Measurements from ENCODE around the gene FGF11.

The FGF11 gene

DNA sequence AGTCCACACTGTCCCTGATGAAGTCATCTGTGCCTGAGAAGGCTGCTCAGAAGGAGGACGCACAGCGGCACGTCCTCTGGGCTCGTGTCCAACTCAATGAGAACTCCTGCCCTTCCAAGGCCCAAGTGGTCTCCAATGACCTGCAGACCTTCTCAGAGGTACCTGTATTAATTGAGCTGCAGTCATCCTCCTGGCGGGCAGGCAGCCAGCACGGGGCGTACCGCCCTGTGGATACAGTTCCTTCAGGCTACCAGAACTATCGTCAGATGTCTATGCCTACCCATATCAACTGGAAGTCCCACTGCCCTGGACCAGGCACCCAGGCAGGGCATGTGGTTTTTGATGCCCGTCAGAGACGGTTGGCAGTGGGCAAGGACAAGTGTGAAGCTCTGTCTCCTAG is 7.0 kb upstream of the FGF11 start:
- peak overlapping the region; percentile 55 for H3K27ac Mint-ChIP-seq
- H3K36me3 Mint-ChIP-seq (ENCODE audit: low read depth), result no peaks in the 10 kb centered on the region
- H3K9me3 Mint-ChIP-seq, result no peaks in the 10 kb centered on the region
- no peak overlapping the region for H3K4me3 Mint-ChIP-seq
- peaks cover 13% of the 10 kb centered on the region for H3K4me1 Mint-ChIP-seq (ENCODE audit: low read depth)
- H3K27me3 Mint-ChIP-seq (ENCODE audit: low read depth), result no peaks in the 10 kb centered on the region

DNA sequence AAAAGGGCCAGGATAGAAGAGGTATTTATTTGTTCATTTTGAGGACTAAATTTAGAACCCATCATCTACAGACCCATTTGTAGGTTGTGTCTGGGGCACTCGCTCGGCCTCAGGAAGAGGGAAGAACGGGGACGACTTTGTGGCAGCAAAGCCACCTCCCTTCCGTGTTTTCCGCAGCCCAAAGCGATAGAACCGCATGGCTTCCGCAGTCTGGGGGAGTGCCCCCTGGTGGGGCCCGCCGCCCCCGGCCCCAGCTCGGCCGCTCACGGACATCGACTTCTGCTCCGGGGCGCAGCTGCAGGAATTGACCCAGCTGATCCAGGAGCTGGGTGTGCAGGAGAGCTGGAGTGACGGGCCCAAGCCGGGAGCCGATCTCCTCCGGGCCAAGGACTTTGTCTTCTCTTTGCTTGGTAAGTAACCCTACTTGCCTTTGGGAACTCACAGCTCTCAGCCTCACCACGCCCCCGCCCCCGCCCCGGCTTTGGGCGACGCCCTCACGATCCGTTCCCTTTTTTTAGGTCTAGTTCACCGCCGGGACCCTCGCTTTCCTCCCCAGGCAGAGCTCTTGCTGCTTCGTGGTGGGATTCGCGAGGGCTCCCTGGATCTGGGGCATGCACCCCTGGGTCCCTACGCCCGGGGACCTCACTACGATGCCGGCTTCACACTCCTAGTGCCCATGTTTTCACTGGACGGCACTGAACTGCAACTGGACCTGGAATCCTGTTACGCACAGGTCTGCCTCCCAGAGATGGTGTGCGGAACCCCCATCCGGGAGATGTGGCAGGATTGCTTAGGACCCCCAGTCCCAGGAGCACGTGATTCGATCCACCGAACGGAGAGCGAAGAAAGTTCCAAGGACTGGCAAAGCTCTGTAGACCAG is 3.4 kb upstream of the FGF11 start:
- Mint-ChIP-seq H3K9me3 (no peaks in the 10 kb centered on the region), H3K36me3 (ENCODE audit: low read depth) (peaks cover 8% of the 10 kb centered on the region), H3K4me3 (peak overlapping the region; percentile 92), H3K27ac (peak overlapping the region; percentile 97), H3K4me1 (ENCODE audit: low read depth) (peaks cover 34% of the 10 kb centered on the region), H3K27me3 (ENCODE audit: low read depth) (peaks cover 8% of the 10 kb centered on the region)

- Mint-ChIP-seq H3K4me1 (ENCODE audit: low read depth) (peaks cover 37% of the 10 kb centered on the region), H3K4me3 (peak overlapping the region; percentile 92), H3K36me3 (ENCODE audit: low read depth) (peaks cover 8% of the 10 kb centered on the region), H3K9me3 (no peaks in the 10 kb centered on the region), H3K27ac (peak overlapping the region; percentile 97), H3K27me3 (ENCODE audit: low read depth) (peaks cover 8% of the 10 kb centered on the region)
Measured at GRCh38 chr17:7436556-7437368, 2.5 kb upstream of the FGF11 start.

- H3K4me1 Mint-ChIP-seq (ENCODE audit: low read depth), result peaks cover 37% of the 10 kb centered on the region
- H3K27me3 Mint-ChIP-seq (ENCODE audit: low read depth), result peaks cover 10% of the 10 kb centered on the region
- H3K36me3 Mint-ChIP-seq (ENCODE audit: low read depth), result peaks cover 9% of the 10 kb centered on the region
- H3K27ac Mint-ChIP-seq, result peak overlapping the region; percentile 93
- H3K4me3 Mint-ChIP-seq, result peak overlapping the region; percentile 88
- no peaks in the 10 kb centered on the region for H3K9me3 Mint-ChIP-seq
Measured at GRCh38 chr17:7437369-7437863, 1.9 kb upstream of the FGF11 start.

DNA sequence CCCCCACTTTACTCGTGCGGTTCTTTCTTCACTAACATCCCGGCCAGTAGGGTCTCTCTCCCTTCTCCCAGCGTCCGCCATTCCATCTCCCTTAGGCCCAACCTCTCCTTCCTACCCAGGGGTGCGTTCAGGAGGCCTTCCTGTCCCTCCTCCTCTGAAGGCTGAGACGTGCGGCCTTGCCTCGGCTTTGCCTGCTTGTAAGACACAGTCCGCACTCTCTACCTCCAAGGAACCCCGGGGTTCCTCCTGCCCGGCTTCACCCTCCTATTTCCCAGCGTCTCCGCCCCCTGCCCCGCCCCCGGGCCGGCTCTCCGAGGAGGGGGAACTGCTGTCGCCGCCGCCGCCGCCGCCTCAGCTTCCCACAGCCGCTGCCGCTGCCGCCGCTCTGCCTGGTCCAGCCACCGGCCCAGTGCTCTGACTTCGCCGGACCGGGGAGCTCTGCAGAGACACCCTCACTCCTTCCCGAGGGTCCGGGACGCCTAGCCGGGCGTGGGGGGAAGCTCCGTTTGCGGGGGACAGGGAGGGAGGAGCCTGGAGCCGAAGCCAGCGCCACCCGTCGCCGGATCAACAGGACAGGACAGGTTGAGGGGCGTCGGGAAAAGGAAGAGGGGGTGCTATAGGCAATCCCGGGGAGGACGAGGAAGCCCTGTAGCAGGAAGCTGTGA is 1.2 kb upstream of the FGF11 start:
- Mint-ChIP-seq H3K27ac (peak overlapping the region; percentile 93), H3K4me1 (ENCODE audit: low read depth) (peaks cover 37% of the 10 kb centered on the region)

DNA sequence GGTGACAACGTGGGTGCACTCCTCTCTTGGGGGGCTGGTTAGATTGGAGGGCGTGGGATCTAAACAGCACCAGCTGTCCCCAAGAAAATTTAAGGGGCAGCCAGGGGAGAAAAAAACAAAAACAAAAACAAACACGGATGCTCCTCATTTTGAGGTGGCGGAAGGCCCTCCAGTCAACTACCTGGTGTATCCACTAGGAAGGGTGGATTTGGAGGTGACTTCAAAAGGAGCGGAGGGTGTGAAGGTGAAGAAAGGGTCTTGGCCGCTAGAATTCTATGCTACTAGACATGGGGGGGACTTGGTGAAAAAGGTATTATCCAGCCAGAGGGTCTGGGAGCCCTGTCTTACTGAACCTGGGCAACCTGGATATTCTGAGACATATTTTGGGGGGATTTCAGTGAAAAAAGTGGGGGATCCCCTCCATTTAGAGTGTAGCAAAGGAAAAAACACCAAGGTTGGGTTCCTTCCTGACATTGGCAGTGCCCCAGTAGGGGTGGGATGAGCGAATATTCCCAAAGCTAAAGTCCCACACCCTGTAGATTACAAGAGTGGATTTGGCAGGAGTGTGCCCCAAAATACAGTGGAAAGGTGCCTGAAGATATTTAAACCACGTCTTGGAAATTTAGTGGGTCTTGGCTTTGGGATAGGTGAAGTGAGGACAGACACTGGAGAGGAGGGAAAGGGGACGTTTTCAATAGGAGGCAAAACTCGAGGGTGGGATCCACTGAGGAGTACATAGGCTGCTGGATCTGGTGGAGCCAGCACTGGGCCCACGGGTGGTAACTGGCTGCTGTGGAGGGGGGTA is 454 bp upstream of the FGF11 start:
- Mint-ChIP-seq H3K9me3 (no peaks in the 10 kb centered on the region), H3K27ac (peak overlapping the region; percentile 83), H3K36me3 (ENCODE audit: low read depth) (peaks cover 18% of the 10 kb centered on the region), H3K4me1 (ENCODE audit: low read depth) (peaks cover 38% of the 10 kb centered on the region), H3K27me3 (ENCODE audit: low read depth) (peaks cover 13% of the 10 kb centered on the region), H3K4me3 (peak overlapping the region; percentile 88)

More for the DNA sequence above, 1.2 kb upstream of the FGF11 start:
- H3K36me3 Mint-ChIP-seq (ENCODE audit: low read depth), result peaks cover 11% of the 10 kb centered on the region
- H3K27me3 Mint-ChIP-seq (ENCODE audit: low read depth), result peaks cover 12% of the 10 kb centered on the region
- peak overlapping the region; percentile 88 for H3K4me3 Mint-ChIP-seq
- H3K9me3 Mint-ChIP-seq, result no peaks in the 10 kb centered on the region

- Mint-ChIP-seq H3K27me3 (ENCODE audit: low read depth) (peaks cover 21% of the 10 kb centered on the region), H3K9me3 (no peaks in the 10 kb centered on the region)
Measured at GRCh38 chr17:7440113-7440833, 961 bp downstream of the FGF11 start.

DNA sequence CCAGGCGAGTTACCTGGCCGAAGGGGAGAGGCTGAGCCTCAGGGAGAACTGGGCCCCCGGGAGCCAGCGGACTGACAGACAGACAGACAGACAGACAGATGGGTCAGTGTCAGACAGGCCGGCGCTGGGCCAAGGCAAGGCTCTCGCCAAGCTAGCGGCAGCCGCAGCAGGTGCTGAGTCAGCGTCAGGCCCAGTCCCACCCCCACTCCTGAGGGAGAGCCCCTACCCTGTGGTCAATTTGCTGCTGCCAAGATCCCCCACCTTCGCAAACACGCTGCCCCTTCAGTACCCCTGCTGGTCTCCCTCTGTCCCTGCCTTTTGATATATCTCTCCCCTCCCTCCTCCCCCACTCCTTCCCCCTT is 1.5 kb downstream of the FGF11 start:
- Mint-ChIP-seq H3K27ac (no peak overlapping the region), H3K9me3 (no peaks in the 10 kb centered on the region), H3K36me3 (ENCODE audit: low read depth) (peaks cover 24% of the 10 kb centered on the region), H3K4me1 (ENCODE audit: low read depth) (peaks cover 45% of the 10 kb centered on the region), H3K27me3 (ENCODE audit: low read depth) (peaks cover 26% of the 10 kb centered on the region), H3K4me3 (peak overlapping the region; percentile 82)

More at GRCh38 chr17:7440113-7440833, 961 bp downstream of the FGF11 start:
- Mint-ChIP-seq H3K27ac (peak overlapping the region; percentile 73), H3K36me3 (ENCODE audit: low read depth) (peaks cover 20% of the 10 kb centered on the region), H3K4me3 (peak overlapping the region; percentile 82), H3K4me1 (ENCODE audit: low read depth) (peaks cover 42% of the 10 kb centered on the region)

DNA sequence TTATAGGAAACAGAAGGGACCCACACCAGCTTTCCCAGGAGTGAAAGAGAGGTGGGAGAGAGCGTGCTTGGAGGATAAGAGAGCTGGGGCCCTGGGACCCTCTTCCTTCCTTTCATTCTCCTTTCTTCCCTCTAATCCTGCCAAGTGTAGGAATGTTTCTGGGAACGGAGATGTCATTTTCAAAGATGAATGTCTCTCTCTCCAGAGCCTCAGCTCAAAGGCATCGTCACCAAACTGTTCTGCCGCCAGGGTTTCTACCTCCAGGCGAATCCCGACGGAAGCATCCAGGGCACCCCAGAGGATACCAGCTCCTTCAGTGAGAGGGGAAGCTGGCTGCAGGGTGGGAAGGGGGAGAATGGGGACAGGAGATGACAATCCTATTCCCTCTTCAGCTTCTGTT is 2.0 kb downstream of the FGF11 start:
- peaks cover 43% of the 10 kb centered on the region for H3K4me1 Mint-ChIP-seq (ENCODE audit: low read depth)
- H3K27ac Mint-ChIP-seq, result no peak overlapping the region
- peaks cover 29% of the 10 kb centered on the region for H3K27me3 Mint-ChIP-seq (ENCODE audit: low read depth)
- no peaks in the 10 kb centered on the region for H3K9me3 Mint-ChIP-seq
- H3K36me3 Mint-ChIP-seq (ENCODE audit: low read depth), result peaks cover 26% of the 10 kb centered on the region
- H3K4me3 Mint-ChIP-seq, result no peak overlapping the region

GRCh38 chr17:7442142-7442541 is 2.8 kb downstream of the FGF11 start:
- H3K27me3 Mint-ChIP-seq (ENCODE audit: low read depth), result peaks cover 32% of the 10 kb centered on the region
- H3K4me1 Mint-ChIP-seq (ENCODE audit: low read depth), result peaks cover 44% of the 10 kb centered on the region
- peak overlapping the region; percentile 57 for H3K4me3 Mint-ChIP-seq
- H3K36me3 Mint-ChIP-seq (ENCODE audit: low read depth), result peaks cover 28% of the 10 kb centered on the region
- H3K27ac Mint-ChIP-seq, result no peak overlapping the region
- no peaks in the 10 kb centered on the region for H3K9me3 Mint-ChIP-seq

DNA sequence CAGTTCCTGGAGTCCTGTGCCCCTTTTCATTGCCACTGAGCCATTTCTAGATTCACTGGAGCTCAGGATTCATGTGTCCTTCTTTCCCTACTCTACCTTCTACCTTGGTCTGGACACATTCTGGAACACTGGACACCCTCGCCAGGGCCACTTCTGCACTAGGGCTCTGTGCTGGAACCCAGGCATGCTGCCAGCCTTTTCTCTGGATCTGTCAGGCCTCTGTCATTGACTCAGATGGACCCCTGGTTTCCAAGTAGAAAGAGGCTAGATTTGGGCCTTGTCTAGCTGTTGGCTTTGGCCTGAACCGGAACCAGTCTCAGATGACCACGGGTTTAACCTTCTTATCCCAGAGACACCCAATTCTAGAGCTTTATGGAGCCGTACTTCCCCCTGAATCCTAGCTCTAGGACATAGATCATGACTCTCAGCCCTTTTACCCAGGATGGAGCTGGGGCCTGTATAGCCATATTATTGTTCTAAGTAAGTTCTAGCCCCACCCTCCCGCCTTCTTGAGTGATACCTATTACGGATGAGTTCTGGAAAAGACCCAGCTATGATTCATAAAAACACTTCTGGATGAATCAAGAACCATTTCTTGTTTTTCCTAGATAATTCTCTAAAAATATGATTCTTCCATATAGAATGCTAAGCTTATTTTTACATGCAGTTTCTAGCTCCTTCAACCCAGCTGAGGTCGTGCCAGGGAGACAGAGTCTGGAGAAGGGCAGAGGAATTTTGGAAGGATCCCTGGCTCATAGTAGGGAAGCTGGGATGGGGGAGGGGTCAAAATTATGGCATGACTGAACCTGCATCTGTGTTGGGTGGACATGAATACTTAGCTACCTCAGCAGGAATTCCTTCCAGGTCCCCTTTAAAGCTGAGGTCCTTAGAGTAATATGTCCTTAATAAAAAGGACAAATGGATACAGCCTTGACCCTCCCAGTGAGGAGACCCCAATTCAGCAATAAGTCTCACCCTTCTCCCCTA is 4.5 kb downstream of the FGF11 start:
- H3K4me1 Mint-ChIP-seq (ENCODE audit: low read depth), result peaks cover 38% of the 10 kb centered on the region
- H3K4me3 Mint-ChIP-seq, result no peak overlapping the region
- no peak overlapping the region for H3K27ac Mint-ChIP-seq
- no peaks in the 10 kb centered on the region for H3K9me3 Mint-ChIP-seq
- peaks cover 28% of the 10 kb centered on the region for H3K36me3 Mint-ChIP-seq (ENCODE audit: low read depth)
- peaks cover 37% of the 10 kb centered on the region for H3K27me3 Mint-ChIP-seq (ENCODE audit: low read depth)

Data from T-helper 1 cell treated with Interleukin-12 subunit alpha and Interleukin-12 subunit beta and Interleukin-4 antibody, amounts not matched to agents 30 μg/mL and 1 μg/mL, for 36 hours (primary cell).